NB4 (cell line): ENCODE measurements around the gene AP1S3.

ENCODE experiments used
- DNase-seq: peaks from one replicate; pipeline ENCODE4 v3.0.0; 2010; ENCODE audit warnings: low read depth
- H3K4me3 ChIP-seq: one replicate; pipeline ENCODE4 v1.5.1; 2011; ENCODE audit warnings: mild to moderate bottlenecking, low read depth, low read length, moderate library complexity
- CTCF ChIP-seq: IDR thresholded peaks from one replicate; pipeline ENCODE4 v1.5.1; 2012; ENCODE audit warnings: low read depth, low read length
- MAX ChIP-seq: IDR thresholded peaks from 2 replicates; pipeline ENCODE4 v1.6.1; 2011; ENCODE audit warnings: low read depth, low read length
- MYC ChIP-seq: IDR thresholded peaks from 2 replicates; pipeline ENCODE4 v1.6.1; 2011; ENCODE audit warnings: low read depth, low read length
- POLR2A ChIP-seq: IDR thresholded peaks from 2 replicates; pipeline ENCODE4 v1.6.1; 2011; ENCODE audit warnings: mild to moderate bottlenecking; ENCODE audit not compliant: insufficient read length; ENCODE audit errors: extremely low read depth

AP1S3 gene

GRCh38 chr2:223805008-223805407, 32.4 kb downstream of the AP1S3 start:
- H3K4me3 ChIP-seq, result no peak overlapping the region
- no peak for DNase-seq
- TF ChIP-seq POLR2A, result no peak
- no peak for TF ChIP-seq MAX
- TF ChIP-seq CTCF, result no peak
- no peak for TF ChIP-seq MYC

GRCh38 chr2:223801736-223802135, 35.6 kb downstream of the AP1S3 start:
- no peak for TF ChIP-seq MAX
- TF ChIP-seq MYC, result no peak
- no peak for TF ChIP-seq CTCF
- no peak for TF ChIP-seq POLR2A
- no peak overlapping the region for H3K4me3 ChIP-seq
- no peak for DNase-seq

GRCh38 chr2:223800908-223801307, 36.5 kb downstream of the AP1S3 start:
- no peak for DNase-seq
- no peak overlapping the region for H3K4me3 ChIP-seq
- TF ChIP-seq CTCF (no peak), MAX (no peak), MYC (no peak), POLR2A (no peak)

GRCh38 chr2:223797811-223798721, 39.3 kb downstream of the AP1S3 start:
- DNase-seq, result peak; percentile 16
- TF ChIP-seq MAX (no peak), CTCF (no peak), POLR2A (no peak), MYC (no peak)
- H3K4me3 ChIP-seq, result no peak overlapping the region

GRCh38 chr2:223797037-223797436, 40.3 kb downstream of the AP1S3 start:
- DNase-seq, result no peak
- H3K4me3 ChIP-seq, result no peak overlapping the region
- TF ChIP-seq CTCF (no peak), POLR2A (no peak), MYC (no peak), MAX (no peak)
